Superior temporal gyrus (tissue), 1 donor: ENCODE data around the gene CHST9.
"Not testable (repeated sequence)": the region's sequence is repeated elsewhere in the genome, so short reads cannot be mapped to it uniquely, and the experiment has no call there.

Source experiments
- DNase-seq: peaks from one replicate; pipeline ENCODE4 v3.0.0-alpha.2; 2016; ENCODE audit errors: extremely low spot score

Gene CHST9, protein sequence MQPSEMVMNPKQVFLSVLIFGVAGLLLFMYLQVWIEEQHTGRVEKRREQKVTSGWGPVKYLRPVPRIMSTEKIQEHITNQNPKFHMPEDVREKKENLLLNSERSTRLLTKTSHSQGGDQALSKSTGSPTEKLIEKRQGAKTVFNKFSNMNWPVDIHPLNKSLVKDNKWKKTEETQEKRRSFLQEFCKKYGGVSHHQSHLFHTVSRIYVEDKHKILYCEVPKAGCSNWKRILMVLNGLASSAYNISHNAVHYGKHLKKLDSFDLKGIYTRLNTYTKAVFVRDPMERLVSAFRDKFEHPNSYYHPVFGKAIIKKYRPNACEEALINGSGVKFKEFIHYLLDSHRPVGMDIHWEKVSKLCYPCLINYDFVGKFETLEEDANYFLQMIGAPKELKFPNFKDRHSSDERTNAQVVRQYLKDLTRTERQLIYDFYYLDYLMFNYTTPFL

DNA sequence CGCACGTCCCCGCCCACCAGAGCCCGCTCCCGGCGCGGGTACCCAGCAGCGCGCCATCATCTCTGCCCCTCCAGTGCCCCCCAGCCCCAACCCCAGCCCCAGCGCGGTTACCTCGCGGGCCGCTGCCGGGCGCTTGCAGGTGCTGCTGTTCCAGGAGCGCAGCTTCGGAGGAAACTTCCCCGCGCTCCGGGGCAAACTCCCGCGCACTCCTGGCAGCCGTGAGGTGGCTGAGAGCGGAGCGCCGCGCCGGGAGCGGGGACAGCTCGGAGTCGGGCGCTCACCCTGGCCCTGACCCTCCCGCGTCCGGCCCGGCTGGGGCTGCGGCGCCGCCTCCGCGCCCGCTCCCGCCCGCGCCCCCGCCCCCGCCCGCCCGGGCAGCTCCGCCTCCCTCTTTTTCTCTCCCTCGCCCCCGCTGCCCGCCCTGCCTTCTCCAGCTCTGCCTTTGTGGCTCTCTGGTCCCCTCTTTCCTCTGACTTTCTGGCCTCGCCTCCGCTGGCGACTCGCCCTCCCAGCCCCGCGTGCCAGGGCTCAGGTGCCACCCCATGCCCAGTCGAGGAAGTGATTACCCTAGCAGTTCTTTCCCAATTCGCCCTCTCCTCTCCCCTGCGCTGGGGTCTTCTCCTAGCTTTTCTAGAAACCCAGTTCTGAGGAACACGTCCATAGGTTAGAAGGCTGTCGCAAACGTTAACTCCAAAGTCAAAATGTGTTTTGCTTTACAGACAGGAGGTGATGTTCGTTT is at the start of gene CHST9:
Gene CHST9 (minus strand): TSS at position 284 of the 739 bp plus-strand sequence. CDS start 42,499 bp downstream, outside the sequence.
- DNase-seq, result no peak

DNA sequence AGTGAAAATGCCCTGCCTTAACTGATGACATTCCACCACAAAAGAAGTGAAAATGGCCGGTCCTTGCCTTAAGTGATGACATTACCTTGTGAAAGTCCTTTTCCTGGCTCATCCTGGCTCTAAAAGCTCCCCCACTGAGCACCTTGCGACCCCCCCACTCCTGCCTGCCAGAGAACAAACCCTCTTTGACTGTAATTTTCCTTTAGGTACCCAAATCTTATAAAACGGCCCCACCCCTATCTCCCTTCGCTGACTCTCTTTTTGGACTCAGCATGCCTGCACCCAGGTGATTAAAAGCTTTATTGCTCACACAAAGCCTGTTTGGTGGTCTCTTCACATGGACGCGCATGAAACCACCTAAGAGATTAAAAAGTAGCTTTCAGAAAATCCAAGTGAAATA is 47.2 kb upstream of the CHST9 start:
- DNase-seq, result not testable (repeated sequence)

DNA sequence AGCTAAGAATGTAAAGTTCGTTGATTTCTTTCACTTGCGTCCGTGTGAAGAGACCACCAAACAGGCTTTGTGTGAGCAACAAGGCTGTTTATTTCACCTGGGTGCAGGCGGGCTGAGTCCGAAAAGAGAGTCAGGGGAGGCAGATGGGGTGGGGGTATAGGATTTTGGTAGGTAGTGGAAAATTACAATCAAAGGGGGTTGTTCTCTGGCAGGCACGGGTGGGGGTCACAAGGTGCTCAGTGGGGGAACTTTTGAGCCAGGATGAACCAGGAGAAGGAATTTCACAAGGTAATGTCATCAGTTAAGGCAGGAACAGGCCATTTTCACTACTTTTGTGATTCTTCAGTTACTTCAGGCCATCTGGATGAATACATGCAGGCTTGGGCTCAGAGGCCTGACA is 46.6 kb upstream of the CHST9 start:
- not testable (repeated sequence) for DNase-seq

DNA sequence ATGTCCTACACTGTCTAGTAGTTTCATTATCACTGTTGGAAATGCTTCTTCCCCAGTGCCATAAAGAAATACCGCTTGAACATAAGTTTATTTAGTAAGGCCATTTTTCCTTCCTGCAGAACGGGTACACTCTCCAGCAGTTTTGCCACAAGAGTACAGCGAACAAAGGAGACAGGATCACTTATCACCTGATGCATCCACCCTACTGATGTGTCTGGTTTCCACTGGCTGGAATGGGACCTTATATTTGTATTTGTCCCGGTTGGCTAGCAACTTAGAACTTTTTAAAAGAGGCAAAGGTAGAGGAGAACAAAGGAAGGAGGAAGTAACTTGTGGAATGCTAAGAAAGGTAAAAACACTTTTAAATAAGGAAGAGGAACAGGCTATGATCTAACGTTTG is 46.1 kb upstream of the CHST9 start:
- DNase-seq, result not testable (repeated sequence)

DNA sequence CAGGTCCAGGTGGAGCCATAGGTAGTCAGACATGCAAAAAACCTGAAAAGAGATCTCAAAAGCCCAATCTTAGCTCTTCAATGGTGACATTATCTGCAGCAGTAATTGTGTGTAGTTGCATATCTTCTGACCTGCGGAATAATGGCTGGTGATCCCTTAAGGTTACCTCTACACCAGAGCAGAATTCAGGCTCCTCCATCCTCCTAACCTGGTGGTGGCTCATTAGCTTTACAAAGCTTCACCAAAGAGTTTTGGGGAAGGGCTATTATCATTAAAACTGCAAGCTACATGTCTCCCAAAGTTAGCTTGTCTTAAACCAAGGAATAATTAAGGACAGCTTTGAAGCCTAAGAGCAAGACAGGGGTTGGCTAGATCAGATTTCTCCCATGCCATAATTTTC is 42.6 kb upstream of the CHST9 start:
- no peak for DNase-seq

DNA sequence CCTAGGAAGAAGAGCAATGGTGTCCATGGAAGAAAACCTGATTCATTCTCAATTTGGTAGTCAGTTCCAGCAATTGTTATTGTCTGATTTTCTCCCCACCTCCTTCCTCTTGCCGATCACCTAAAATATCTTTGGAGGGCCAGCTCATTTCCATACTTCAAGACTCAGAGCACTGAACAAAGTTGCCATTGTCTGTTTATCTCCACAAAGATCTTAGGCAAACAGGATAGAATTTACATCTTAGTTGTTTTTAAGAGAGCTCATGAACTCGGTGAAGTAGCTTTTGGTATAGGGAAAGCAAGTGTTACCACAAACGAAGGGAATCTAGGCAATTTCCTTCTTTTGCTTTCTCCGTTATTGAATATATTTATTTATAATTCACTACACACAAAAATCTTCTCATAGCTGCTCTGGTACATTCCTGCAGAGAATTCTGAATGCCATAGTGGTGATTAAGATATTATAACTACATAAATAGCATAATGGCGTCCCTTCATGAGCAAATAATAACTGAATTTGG is 41.5 kb upstream of the CHST9 start:
- no peak for DNase-seq

DNA sequence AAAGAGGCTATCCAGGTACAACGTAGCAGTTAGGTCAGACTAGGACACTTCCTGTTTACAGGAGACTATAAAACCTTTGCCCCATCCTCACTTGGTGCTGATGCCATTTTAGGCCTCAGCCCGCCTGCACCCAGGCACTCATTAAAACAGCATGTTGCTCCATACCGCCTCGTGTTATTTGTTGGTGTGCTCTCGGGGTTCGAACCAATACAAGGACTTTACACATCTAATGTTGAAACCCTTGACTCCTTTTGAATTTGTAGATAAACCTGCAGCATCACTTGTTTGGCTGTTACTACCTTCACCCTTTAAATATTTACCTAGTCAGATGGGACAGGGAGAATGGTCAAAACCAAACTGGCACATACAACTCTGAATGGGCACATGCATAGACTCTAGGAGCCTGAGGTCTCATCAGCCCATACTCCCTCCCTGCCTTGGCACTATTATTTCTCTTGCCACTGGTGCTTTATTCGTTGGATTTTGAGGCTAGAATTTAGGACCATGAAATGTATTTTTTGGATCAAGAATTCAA is 40.9 kb upstream of the CHST9 start:
- no peak for DNase-seq

DNA sequence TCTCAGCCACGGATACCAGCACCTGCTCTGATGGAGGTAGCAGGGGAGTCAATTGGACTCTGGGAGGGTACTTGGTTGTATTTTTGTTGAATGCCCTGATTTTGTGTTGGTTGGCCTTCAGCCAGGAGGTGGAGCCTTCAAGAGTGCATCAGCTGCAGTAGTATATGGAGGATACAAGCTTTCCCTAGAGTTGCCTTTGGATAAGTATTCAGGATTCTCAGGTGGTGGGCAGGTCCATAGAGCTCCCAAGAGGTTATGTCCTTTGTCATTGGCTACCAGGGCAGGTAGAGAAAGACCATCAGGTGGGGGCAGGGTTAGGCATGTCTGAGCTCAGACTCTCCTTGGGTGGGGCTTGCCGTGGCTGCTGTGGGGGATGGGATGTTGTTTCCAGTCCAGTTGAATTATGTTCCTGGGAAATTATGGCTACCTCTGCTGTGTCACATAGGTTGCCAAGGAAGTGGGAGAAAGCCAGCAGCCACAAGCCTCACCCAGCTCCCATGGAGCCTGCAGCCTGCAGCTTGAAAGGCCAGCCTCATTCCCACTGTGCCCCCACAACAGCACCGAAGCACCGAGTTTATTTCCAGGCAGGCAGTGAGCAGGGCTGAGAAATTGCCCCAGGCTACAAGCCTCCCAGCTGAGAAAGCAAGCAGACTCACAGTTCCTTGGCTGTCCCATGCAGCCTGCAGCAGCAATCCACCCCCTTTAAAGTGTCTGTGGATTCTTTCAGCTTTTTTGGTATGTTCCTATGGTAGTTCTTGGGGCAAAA is 38.6 kb upstream of the CHST9 start:
- DNase-seq, result no peak

DNA sequence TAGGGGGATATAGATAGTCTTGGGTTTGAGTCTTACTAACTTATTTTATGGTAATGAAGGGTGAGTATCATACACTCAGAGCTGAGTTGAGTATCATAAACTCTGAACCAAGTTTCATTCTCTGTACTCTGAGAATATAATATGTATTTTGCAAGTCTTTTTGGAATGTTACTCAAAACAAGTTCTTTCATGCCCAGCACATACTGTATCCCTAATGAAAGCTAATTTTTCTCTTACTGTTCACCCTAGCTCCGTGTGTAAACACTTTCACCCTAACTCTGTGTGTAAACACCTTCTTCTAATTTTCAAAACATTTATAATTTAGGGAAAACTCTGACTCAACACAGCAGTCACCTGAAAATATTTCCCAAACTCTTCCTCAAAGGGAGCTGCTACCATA is 29.7 kb upstream of the CHST9 start:
- no peak for DNase-seq

DNA sequence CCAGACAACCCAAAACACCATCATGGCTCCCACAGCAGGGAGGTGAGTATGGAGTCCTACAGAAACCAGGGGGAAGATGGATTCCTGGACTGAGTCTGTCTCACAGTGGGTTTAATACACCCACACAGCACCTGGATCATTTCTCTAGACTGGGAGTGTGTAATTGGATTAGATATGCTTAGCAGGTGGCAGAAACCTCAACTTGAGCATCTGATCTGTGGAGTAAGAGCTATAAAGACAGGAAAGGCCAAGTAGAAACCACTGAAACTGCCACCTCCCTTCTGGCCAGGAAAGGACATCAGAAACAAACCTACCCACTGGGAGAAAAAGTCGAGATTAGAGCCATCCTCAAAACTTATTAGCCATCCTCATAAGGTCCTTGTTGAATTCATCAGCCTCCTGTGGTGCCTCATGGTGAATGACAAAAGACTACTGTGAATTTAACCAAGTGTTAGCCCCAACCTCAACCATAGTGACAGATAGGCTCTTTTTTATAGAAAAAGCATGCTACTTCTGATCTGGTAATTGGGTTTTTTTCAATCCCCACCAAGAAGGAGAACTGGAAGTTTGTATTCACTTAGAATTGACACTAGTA is 28.1 kb upstream of the CHST9 start:
- no peak for DNase-seq

DNA sequence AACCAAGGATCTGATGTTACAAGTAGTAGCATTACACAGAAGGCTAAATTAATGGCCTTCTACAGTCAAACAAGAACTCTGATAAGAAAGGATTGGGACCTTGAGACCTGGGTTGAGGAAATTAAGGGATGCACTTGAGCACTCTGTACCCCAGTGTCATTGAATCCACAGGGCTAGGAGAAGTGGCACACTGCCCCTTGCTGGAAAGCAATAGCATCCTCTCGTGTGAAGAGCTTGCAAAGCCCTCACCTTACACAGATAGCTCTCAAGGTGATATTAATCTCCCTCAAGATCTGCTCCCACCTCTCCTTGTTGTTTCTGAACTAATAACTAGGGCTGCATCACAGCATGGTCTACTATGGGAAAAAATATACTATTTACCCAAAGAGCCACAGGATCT is 26.5 kb upstream of the CHST9 start:
- DNase-seq, result no peak

DNA sequence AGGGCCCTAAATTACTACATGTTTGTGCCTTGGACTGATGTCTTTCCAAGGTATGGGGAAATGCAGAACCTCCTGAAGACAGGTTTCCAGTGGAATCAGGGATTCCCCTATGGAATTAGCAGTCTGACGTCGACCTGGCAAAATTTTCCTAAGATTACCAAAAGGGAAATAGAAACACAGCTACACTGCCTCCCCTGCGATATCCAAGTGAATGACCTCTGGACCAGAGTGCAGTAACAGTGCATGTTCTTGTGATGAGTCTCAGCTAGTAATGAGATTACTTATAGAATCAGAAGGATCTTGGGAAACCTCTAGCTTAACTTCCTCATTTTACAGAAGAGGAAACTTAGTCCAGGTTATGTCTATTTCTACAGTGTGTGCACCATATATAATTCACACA is 21.3 kb upstream of the CHST9 start:
- DNase-seq, result no peak

DNA sequence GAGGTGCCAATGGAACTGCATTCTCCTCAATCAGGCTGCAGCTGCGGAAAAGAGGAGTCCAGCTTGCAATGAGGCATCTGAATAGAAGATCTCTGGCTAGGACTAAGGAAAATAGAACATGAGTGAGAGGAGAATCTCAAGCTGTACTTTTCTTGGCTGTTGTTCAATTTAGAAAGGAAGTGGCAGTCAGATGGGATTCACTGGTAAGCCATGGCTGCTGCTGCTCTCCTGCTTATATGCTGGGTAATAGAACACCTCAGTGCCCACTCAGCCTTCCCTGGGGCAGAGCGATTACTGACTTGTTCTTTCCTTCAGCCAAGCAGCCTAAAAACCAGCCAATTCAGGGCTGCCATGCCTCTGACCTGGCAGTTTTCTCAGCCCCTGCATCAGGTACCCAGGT is 17.6 kb upstream of the CHST9 start:
- DNase-seq, result no peak

DNA sequence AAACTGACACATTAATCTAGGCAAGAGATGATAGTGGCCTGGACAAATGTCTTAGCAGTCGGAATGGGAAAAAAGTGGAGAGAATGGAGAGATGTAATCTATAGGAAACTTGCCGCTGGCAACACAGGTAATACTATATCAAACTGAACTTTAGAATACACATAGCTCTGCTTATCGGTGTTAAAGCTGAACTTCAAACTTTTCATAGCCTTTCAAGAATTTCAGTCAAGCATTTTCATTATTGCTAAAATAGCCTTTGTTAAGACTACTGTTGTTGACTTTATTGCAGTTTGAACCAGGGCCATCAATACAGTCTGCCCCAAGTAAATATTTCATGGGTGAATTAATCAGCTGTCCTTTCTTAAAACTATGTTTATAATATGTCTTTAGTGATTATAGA is 12.9 kb upstream of the CHST9 start:
- DNase-seq, result no peak

DNA sequence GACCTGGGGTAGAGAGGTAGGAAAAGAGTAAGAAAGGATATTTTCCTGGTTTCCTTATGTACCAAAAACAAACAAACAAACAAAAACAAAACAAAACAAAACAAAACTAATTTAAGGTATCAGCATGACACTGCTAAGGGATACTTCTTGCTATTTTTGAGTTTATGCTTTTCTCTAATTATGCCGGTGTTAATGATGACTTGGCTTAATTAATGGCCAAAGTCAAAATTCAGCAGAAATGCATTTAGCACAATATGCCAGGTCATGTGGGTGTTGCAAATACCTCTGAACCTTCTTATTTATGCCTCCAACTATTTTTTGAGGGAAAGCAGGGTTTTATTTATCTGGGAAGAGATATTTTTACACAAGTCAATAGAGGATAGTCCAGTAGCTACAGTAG is 3.2 kb upstream of the CHST9 start:
- no peak for DNase-seq

DNA sequence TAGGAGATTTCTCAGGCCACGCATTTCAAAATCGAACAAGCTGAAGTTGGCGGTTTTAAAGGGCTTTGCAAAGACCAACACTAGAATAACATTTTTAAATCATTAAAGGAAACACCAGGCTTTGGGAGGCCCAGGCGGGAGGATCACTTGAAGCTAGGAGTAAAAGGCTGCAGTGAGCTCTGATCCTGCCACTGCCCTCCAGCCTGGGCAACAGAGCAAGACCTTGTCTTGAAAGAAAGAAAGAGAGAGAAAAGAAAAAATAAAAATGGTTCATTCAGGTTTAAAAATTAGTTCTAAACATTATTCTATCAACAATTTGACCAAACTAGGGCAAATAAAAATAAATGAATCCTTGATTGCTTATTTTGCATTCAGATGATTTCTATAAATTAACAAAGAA is 789 bp upstream of the CHST9 start:
- no peak for DNase-seq

DNA sequence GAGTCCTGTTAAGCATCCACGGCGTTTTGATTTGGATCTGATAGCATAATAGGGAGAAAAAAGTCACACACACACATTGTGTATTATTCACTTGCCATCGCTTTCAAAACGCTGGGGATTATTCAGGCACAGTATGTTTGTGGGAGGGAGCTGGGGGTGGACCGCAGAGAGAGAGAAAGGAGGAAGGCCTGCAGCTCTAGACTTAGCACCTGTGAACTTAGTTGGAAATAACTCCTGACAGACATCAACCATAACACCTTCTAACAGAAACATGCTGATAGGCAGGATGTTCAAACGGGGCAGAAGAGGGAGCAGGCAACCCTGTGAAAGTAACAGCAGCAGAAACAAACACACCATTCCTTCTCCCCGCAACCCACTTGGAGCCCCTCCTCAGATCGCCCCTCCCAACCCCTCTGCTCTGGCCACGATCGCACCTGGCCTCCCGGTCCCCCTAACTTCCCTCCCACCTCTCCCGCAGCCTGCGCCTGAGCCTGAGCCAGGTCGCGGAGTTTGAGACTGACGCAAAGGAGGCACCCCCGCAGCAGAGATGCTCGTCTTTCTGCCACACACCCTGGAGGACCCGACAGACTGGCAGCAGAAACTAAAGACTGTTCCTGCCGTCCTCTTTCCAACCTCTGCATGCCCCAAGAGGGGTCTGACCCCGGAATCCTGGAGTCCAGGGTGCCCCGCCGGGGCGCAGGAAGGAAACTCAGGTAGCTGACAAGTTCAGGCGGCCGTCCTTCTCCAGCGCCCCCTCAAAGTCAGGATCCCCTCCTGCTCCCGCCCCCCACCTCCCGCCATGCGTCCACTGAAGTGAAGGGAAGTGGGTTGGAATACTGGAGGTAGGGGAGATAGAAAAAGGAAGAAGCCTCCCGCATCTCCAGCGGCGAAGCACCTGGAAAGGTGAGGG is 738 bp downstream of the CHST9 start:
- no peak for DNase-seq

DNA sequence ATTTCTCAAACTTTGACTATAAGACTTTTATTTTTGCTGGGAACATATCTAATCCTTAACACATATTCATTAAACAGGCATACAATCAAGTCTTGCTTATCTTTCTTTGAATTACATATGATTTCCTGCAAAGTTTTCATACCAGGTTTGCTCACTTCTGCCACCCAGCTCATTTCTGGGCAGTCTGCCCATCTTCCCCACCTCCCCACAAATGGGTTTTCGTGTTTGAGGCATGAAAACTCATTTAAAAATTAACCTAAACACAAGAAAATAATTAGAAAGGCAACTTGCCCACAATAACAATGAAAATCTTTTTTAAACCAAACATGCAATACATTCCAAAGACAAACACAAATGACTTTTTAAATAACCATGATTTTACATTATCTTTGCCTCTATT is 3.4 kb downstream of the CHST9 start:
- no peak for DNase-seq

DNA sequence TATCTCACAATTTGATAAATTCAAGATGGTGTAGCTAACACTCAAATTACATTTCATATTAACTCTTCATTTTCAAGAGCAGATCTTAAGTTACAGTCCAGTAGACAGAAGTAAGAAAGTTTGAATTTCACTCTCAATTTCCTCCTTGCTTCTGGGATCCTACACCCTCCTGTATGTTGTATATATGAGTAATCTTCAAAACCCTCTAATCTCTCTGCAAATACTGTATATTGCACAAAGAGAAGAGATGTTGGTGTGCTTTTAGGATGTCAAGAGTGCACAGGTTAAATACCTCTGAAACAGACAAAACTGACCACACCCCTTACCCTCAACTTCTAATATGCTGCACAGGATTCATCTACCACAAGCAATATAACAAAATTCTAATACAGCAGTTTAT is 6.7 kb downstream of the CHST9 start:
- DNase-seq, result no peak

DNA sequence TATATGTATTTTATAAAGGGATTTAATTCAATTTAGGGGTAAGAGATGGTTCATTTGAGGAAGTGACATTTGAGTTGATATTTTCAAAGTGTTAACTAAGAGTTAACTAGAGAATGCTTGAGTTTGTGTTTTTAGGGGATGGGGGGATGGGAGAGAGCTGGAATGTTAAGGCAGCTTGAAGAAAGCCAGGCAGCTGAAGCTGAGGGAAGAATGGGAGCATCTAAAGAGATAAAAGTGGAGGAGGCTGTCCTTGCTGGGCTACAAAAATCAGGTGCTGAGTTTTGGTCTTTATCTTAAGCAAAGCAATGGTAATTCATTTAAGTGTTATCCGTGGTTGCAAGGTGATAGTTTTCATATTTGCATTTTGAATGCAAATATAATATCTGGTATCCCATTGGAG is 9.2 kb downstream of the CHST9 start:
- no peak for DNase-seq
